Astrocyte (in vitro differentiated cells and primary cell): Measurements from ENCODE around the gene KCNK5. TPM values are rescaled to one million over a fixed set of nuclear protein-coding genes. Genes with fewer than 3 reads are reported as not detected.

ENCODE experiments used
- DNase-seq: peaks from one replicate; pipeline ENCODE4 v3.0.0-alpha.2; 2010; ENCODE audit warnings: low read depth
- FAIRE-seq: peaks from 2 replicates; lab custom pipeline; 2011; peaks lifted over from hg19 to GRCh38; lab: Jason Lieb, UNC
- H2AFZ ChIP-seq: 2 replicates; pipeline ENCODE4 v1.6.0; 2012; ENCODE audit warnings: low read depth, low read length, inconsistent platforms
- H3K27ac ChIP-seq: 2 replicates; pipeline ENCODE4 v1.5.1; 2011; ENCODE audit warnings: low read depth, low read length, inconsistent platforms
- H3K27me3 ChIP-seq: 2 replicates; pipeline ENCODE4 v1.6.0; 2011; ENCODE audit warnings: low read length, inconsistent platforms; ENCODE audit not compliant: insufficient read depth
- H3K36me3 ChIP-seq: 2 replicates; pipeline ENCODE4 v1.5.1; 2011; ENCODE audit warnings: low read length, inconsistent platforms; ENCODE audit not compliant: insufficient read depth
- H3K4me1 ChIP-seq: 2 replicates; pipeline ENCODE4 v1.5.1; 2011; ENCODE audit warnings: low read length, inconsistent platforms; ENCODE audit not compliant: insufficient read depth
- H3K4me2 ChIP-seq: 2 replicates; pipeline ENCODE4 v1.6.0; 2012; ENCODE audit warnings: low read length, inconsistent platforms
- H3K4me3 ChIP-seq: 2 replicates; pipeline ENCODE4 v1.5.1; 2011; ENCODE audit warnings: low read depth, mild to moderate bottlenecking, low read length, inconsistent platforms; ENCODE audit not compliant: insufficient read depth
- H3K79me2 ChIP-seq: 2 replicates; pipeline ENCODE4 v1.6.0; 2012; ENCODE audit warnings: mild to moderate bottlenecking, low read length, inconsistent platforms; ENCODE audit not compliant: insufficient read depth
- H3K9ac ChIP-seq: 2 replicates; pipeline ENCODE4 v1.6.0; 2012; ENCODE audit warnings: mild to moderate bottlenecking, low read length, inconsistent platforms
- H3K9me3 ChIP-seq: 2 replicates; pipeline ENCODE4 v1.5.1; 2012; ENCODE audit warnings: low read depth, mild to moderate bottlenecking, low read length, inconsistent platforms; ENCODE audit not compliant: insufficient read depth
- H4K20me1 ChIP-seq: 2 replicates; pipeline ENCODE4 v1.6.0; 2012; ENCODE audit warnings: low read length, inconsistent platforms; ENCODE audit not compliant: insufficient read depth
- H3K27ac Mint-ChIP-seq: one replicate; pipeline ENCODE4 v1.8.0; 2021; ENCODE audit warnings: mild to moderate bottlenecking, mixed read lengths; ENCODE audit not compliant: unreplicated experiment
- H3K27me3 Mint-ChIP-seq: one replicate; pipeline ENCODE4 v1.8.0; 2021; ENCODE audit warnings: low read depth, mixed read lengths; ENCODE audit not compliant: unreplicated experiment
- H3K36me3 Mint-ChIP-seq: one replicate; pipeline ENCODE4 v1.8.0; 2021; ENCODE audit warnings: low read depth, mixed read lengths; ENCODE audit not compliant: unreplicated experiment
- H3K4me1 Mint-ChIP-seq: one replicate; pipeline ENCODE4 v1.8.0; 2021; ENCODE audit warnings: low read depth, mixed read lengths; ENCODE audit not compliant: unreplicated experiment
- H3K4me3 Mint-ChIP-seq: one replicate; pipeline ENCODE4 v1.8.0; 2021; ENCODE audit warnings: mild to moderate bottlenecking, moderate library complexity, mixed read lengths; ENCODE audit not compliant: unreplicated experiment
- H3K9me3 Mint-ChIP-seq: one replicate; pipeline ENCODE4 v1.8.0; 2021; ENCODE audit warnings: mild to moderate bottlenecking, mixed read lengths; ENCODE audit not compliant: unreplicated experiment
- CTCF ChIP-seq: IDR thresholded peaks from 2 replicates; pipeline ENCODE4 v1.5.1; 2011; ENCODE audit warnings: low read depth, mild to moderate bottlenecking, inconsistent platforms, low read length, moderate library complexity; ENCODE audit not compliant: insufficient read depth
- EZH2 ChIP-seq: IDR thresholded peaks from 2 replicates; pipeline ENCODE4 v1.6.1; 2012; ENCODE audit warnings: mild to moderate bottlenecking, low read length, inconsistent platforms; ENCODE audit not compliant: insufficient read depth
- total RNA-seq: library from RNA; stranded (reverse); gene quantifications from 2 replicates; pipeline ENCODE4 v1.2.1, GENCODE V29; 2021

Gene KCNK5
- total RNA-seq, 1 donor from 2014 or later, result 0.14 TPM

GRCh38 chr6:39256294-39256940 is 27.1 kb upstream of the KCNK5 start:
- Histone ChIP-seq H3K36me3 (no peaks in the 10 kb centered on the region), H3K4me3 (no peak overlapping the region), H3K9ac (no peak overlapping the region), H4K20me1 (no peaks in the 10 kb centered on the region), H3K4me2 (no peak overlapping the region), H3K4me1 (no peaks in the 10 kb centered on the region), H3K9me3 (no peaks in the 10 kb centered on the region), H3K79me2 (no peaks in the 10 kb centered on the region), H2AFZ (no peak overlapping the region), H3K27me3 (no peaks in the 10 kb centered on the region), H3K27ac (no peak overlapping the region)
- FAIRE-seq, result no peak
- Mint-ChIP-seq H3K4me3 (no peak overlapping the region), H3K36me3 (no peaks in the 10 kb centered on the region), H3K9me3 (peaks cover 10% of the 10 kb centered on the region), H3K27ac (no peak overlapping the region), H3K4me1 (no peaks in the 10 kb centered on the region), H3K27me3 (peaks cover 29% of the 10 kb centered on the region)
- no peak for DNase-seq
- TF ChIP-seq CTCF, result no peak
- no peak for TF ChIP-seq EZH2

- DNase-seq (no peak), FAIRE-seq (no peak)
- H3K4me3 Mint-ChIP-seq, result no peak overlapping the region
- peaks cover 33% of the 10 kb centered on the region for H3K27me3 Mint-ChIP-seq
- H3K9me3 ChIP-seq, result no peaks in the 10 kb centered on the region
- H4K20me1 ChIP-seq, result no peaks in the 10 kb centered on the region
- H3K4me1 Mint-ChIP-seq, result no peaks in the 10 kb centered on the region
- H3K4me1 ChIP-seq, result no peaks in the 10 kb centered on the region
- no peak overlapping the region for H3K4me3 ChIP-seq
- H3K36me3 ChIP-seq, result no peaks in the 10 kb centered on the region
- H3K36me3 Mint-ChIP-seq, result no peaks in the 10 kb centered on the region
- no peak for TF ChIP-seq EZH2
- TF ChIP-seq CTCF, result no peak
- peaks cover 10% of the 10 kb centered on the region for H3K9me3 Mint-ChIP-seq
- H3K79me2 ChIP-seq, result no peaks in the 10 kb centered on the region
- no peak overlapping the region for H3K4me2 ChIP-seq
- H2AFZ ChIP-seq, result no peak overlapping the region
- H3K27ac Mint-ChIP-seq, result no peak overlapping the region
- H3K9ac ChIP-seq, result no peak overlapping the region
- no peak overlapping the region for H3K27ac ChIP-seq
- H3K27me3 ChIP-seq, result no peaks in the 10 kb centered on the region
Measured at GRCh38 chr6:39254999-39255535, 25.8 kb upstream of the KCNK5 start.

GRCh38 chr6:39251406-39251805 is 22.1 kb upstream of the KCNK5 start:
- Histone ChIP-seq H3K9me3 (no peaks in the 10 kb centered on the region), H3K4me2 (no peak overlapping the region), H3K4me3 (no peak overlapping the region), H3K36me3 (no peaks in the 10 kb centered on the region), H3K79me2 (no peaks in the 10 kb centered on the region), H3K27me3 (no peaks in the 10 kb centered on the region), H3K27ac (no peak overlapping the region), H2AFZ (no peak overlapping the region), H3K9ac (no peak overlapping the region), H3K4me1 (no peaks in the 10 kb centered on the region), H4K20me1 (no peaks in the 10 kb centered on the region)
- H3K4me1 Mint-ChIP-seq, result no peaks in the 10 kb centered on the region
- no peak for DNase-seq
- no peak overlapping the region for H3K4me3 Mint-ChIP-seq
- peaks cover 27% of the 10 kb centered on the region for H3K27me3 Mint-ChIP-seq
- peak overlapping the region; percentile 29 for H3K27ac Mint-ChIP-seq
- no peak for TF ChIP-seq EZH2
- no peak for TF ChIP-seq CTCF
- no peak for FAIRE-seq
- H3K36me3 Mint-ChIP-seq, result no peaks in the 10 kb centered on the region
- peaks cover 10% of the 10 kb centered on the region for H3K9me3 Mint-ChIP-seq
